HL-60 (cell line): ENCODE results near the gene NDEL1.

Source experiments
- DNase-seq, 2 experiments: peaks; one replicate each; pipeline ENCODE4 v3.0.0-alpha.2; 2010 to 2020; ENCODE audit warnings: low read depth in 1 of 2, low spot score in 1 of 2
- H3K27ac ChIP-seq: fragments of 250-450 bp; sonication (Bioruptor Pico); replicated peaks from 2 replicates; pipeline ENCODE4 v1.5.1; 2020; ENCODE audit warnings: mild to moderate bottlenecking, moderate library complexity
- H3K27me3 ChIP-seq: fragments of 250-450 bp; sonication (Bioruptor Pico); 2 replicates; pipeline ENCODE4 v1.5.1; 2021; ENCODE audit warnings: mild to moderate bottlenecking, moderate library complexity; ENCODE audit not compliant: insufficient read depth, poor library complexity, severe bottlenecking
- H3K4me3 ChIP-seq: replicated peaks from 2 replicates; pipeline ENCODE4 v1.5.1; 2011; ENCODE audit warnings: mild to moderate bottlenecking, control low read depth, low read length; ENCODE audit not compliant: insufficient read depth
- CTCF ChIP-seq: IDR thresholded peaks from one replicate; pipeline ENCODE4 v1.5.1; 2011; ENCODE audit warnings: low read length, control low read depth, inconsistent platforms; ENCODE audit not compliant: insufficient read depth
- GABPA ChIP-seq: IDR thresholded peaks from 2 replicates; pipeline ENCODE4 v1.6.1; 2012; ENCODE audit warnings: low read depth
- POLR2AphosphoS5 ChIP-seq: IDR thresholded peaks from 2 replicates; pipeline ENCODE4 v1.6.1; 2012; ENCODE audit warnings: low read depth
- REST ChIP-seq: IDR thresholded peaks from 2 replicates; pipeline ENCODE4 v1.6.1; 2012; ENCODE audit warnings: low read depth; ENCODE audit not compliant: insufficient replicate concordance
- SPI1 ChIP-seq: IDR thresholded peaks from 2 replicates; pipeline ENCODE4 v1.6.1; 2012; ENCODE audit warnings: low read depth, mild to moderate bottlenecking, borderline replicate concordance

Gene NDEL1

GRCh38 chr17:8473451-8474192 lies 37.9 kb downstream of the NDEL1 start:
- no peak for DNase-seq
- no peak overlapping the region for H3K27ac ChIP-seq
- TF ChIP-seq GABPA, result no peak
- no peak for TF ChIP-seq REST
- no peak for TF ChIP-seq POLR2AphosphoS5
- TF ChIP-seq SPI1, result no peak
- TF ChIP-seq CTCF, result no peak
- H3K27me3 ChIP-seq, result no peaks in the 10 kb centered on the region
- no peak overlapping the region for H3K4me3 ChIP-seq

GRCh38 chr17:8474826-8475225 lies 39.1 kb downstream of the NDEL1 start:
- H3K4me3 ChIP-seq, result no peak overlapping the region
- TF ChIP-seq CTCF (no peak), POLR2AphosphoS5 (no peak), SPI1 (no peak), GABPA (no peak), REST (no peak)
- no peak for DNase-seq
- H3K27me3 ChIP-seq, result no peaks in the 10 kb centered on the region
- no peak overlapping the region for H3K27ac ChIP-seq

- no peak for DNase-seq
- Histone ChIP-seq H3K27ac (no peak overlapping the region), H3K4me3 (no peak overlapping the region), H3K27me3 (no peaks in the 10 kb centered on the region)
- TF ChIP-seq POLR2AphosphoS5, result no peak
- no peak for TF ChIP-seq GABPA
- TF ChIP-seq SPI1, result no peak
- TF ChIP-seq REST, result no peak
- TF ChIP-seq CTCF, result no peak
Measured at GRCh38 chr17:8475227-8475626, 39.5 kb downstream of the NDEL1 start.
